Fibroblast of lung (primary cell): ENCODE data around the gene OR4K2. TPM values are rescaled to one million over a fixed set of nuclear protein-coding genes. Genes with fewer than 3 reads are reported as not detected.
"Not testable (repeated sequence)": the region's sequence is repeated elsewhere in the genome, so short reads cannot be mapped to it uniquely, and the experiment has no call there.

Experiments
- DNase-seq, 2 donors: peaks; one replicate each; pipeline versions ENCODE4 v3.0.0 to v3.0.0-alpha.2; 2010; ENCODE audit warnings: low read depth in 2 of 2
- H2AFZ ChIP-seq: 2 replicates; pipeline ENCODE4 v1.5.1; 2012; ENCODE audit warnings: low read length, control low read depth, inconsistent platforms
- H3K27ac ChIP-seq: 2 replicates; pipeline ENCODE4 v1.5.1; 2011; ENCODE audit warnings: low read length, control low read depth; ENCODE audit not compliant: insufficient read depth
- H3K27me3 ChIP-seq: 2 replicates; pipeline ENCODE4 v1.5.1; 2011; ENCODE audit warnings: mild to moderate bottlenecking, low read length; ENCODE audit not compliant: control insufficient read depth, insufficient read depth
- H3K36me3 ChIP-seq: 2 replicates; pipeline ENCODE4 v1.5.1; 2011; ENCODE audit warnings: low read length; ENCODE audit not compliant: control insufficient read depth, insufficient read depth
- H3K4me1 ChIP-seq: 2 replicates; pipeline ENCODE4 v1.5.1; 2011; ENCODE audit warnings: low read length; ENCODE audit not compliant: control insufficient read depth, insufficient read depth; ENCODE audit errors: extremely low read depth
- H3K4me2 ChIP-seq: 2 replicates; pipeline ENCODE4 v1.5.1; 2011; ENCODE audit warnings: low read length, control low read depth; ENCODE audit not compliant: insufficient read depth; ENCODE audit errors: extremely low read depth
- H3K4me3 ChIP-seq, 4 experiments: fragments of 200-600 bp in 1 of 4; sonication (generic) in 1 of 4; replicated peaks in 1 of 4; 2 replicates each; pipeline ENCODE4 v1.5.1; 2011 to 2016; ENCODE audit warnings: low read length in 4 of 4, low read depth in 3 of 4, mild to moderate bottlenecking in 3 of 4, control low read depth in 2 of 4, inconsistent platforms in 1 of 4, mixed read lengths in 1 of 4; ENCODE audit not compliant: insufficient read depth in 1 of 4; ENCODE audit errors: control extremely low read depth in 1 of 4
- H3K79me2 ChIP-seq: 2 replicates; pipeline ENCODE4 v1.5.1; 2012; ENCODE audit warnings: mild to moderate bottlenecking, low read length, inconsistent platforms; ENCODE audit not compliant: control insufficient read depth, insufficient read depth
- H3K9ac ChIP-seq: 2 replicates; pipeline ENCODE4 v1.5.1; 2011; ENCODE audit warnings: mild to moderate bottlenecking, low read length, control low read depth; ENCODE audit not compliant: insufficient read depth
- H3K9me3 ChIP-seq: 2 replicates; pipeline ENCODE4 v1.5.1; 2012; ENCODE audit warnings: low read depth, low read length; ENCODE audit not compliant: control insufficient read depth, insufficient read depth
- H4K20me1 ChIP-seq: 2 replicates; pipeline ENCODE4 v1.5.1; 2011; ENCODE audit warnings: low read length; ENCODE audit not compliant: control insufficient read depth, insufficient read depth; ENCODE audit errors: extremely low read depth
- CTCF ChIP-seq, 2 donors: IDR thresholded peaks in 1 of 2; conservative IDR thresholded peaks in 1 of 2; 1 replicate in 1 of 2; 2 replicates in 1 of 2; pipeline ENCODE4 v1.5.1; 2011 to 2012; ENCODE audit warnings: low read length in 2 of 2, control low read depth in 1 of 2, inconsistent platforms in 1 of 2, low read depth in 1 of 2, mild to moderate bottlenecking in 1 of 2
- EZH2 ChIP-seq: IDR thresholded peaks from 2 replicates; pipeline ENCODE4 v1.5.1; 2012; ENCODE audit warnings: low read length, control low read depth, mild to moderate bottlenecking; ENCODE audit errors: missing control alignments
- polyA plus RNA-seq, 2 donors: library from polyadenylated mRNA; depleted of rRNA in 1 of 2; stranded (reverse) in 1 of 2; unstranded in 1 of 2; fragments of >200 nt; gene quantifications; 2 replicates each; pipeline ENCODE4 v1.2.1, GENCODE V29; 2011 to 2012; ENCODE audit warnings: missing spikeins in 1 of 2
- total RNA-seq: library from RNA; depleted of rRNA; stranded (reverse); fragments of >200 nt; gene quantifications from 2 replicates; pipeline ENCODE4 v1.2.1, GENCODE V29; 2014

OR4K2 gene
- total and polyA plus RNA-seq, 2 donors (not counting 1 experiment from before 2014, with no cell fraction given), result not detected

GRCh38 chr14:19838433-19838832 is 36.5 kb upstream of the OR4K2 start:
- Histone ChIP-seq H3K27me3 (no peaks in the 10 kb centered on the region), H2AFZ (no peak overlapping the region), H3K9ac (no peak overlapping the region), H3K27ac (no peak overlapping the region), H4K20me1 (no peaks in the 10 kb centered on the region), H3K79me2 (no peaks in the 10 kb centered on the region), H3K4me3 (no peak overlapping the region), H3K36me3 (no peaks in the 10 kb centered on the region), H3K4me1 (no peaks in the 10 kb centered on the region), H3K4me2 (no peak overlapping the region), H3K9me3 (no peaks in the 10 kb centered on the region)
- DNase-seq, result no peak
- TF ChIP-seq EZH2 (no peak), CTCF (conservative IDR thresholded peaks at IDR 0.05 in 1 of 2, IDR thresholded peaks at IDR 0.05 in 1 of 2; ENCODE audit: low read depth in 1 of 2, low read length in 2 of 2) (no peak)

GRCh38 chr14:19851365-19851764 is 23.6 kb upstream of the OR4K2 start:
- H3K9ac ChIP-seq, result no peak overlapping the region
- H4K20me1 ChIP-seq, result no peaks in the 10 kb centered on the region
- H3K36me3 ChIP-seq, result no peaks in the 10 kb centered on the region
- H3K79me2 ChIP-seq, result no peaks in the 10 kb centered on the region
- H3K4me3 ChIP-seq, result no peak overlapping the region
- H2AFZ ChIP-seq, result no peak overlapping the region
- no peaks in the 10 kb centered on the region for H3K27me3 ChIP-seq
- H3K9me3 ChIP-seq, result no peaks in the 10 kb centered on the region
- no peak for TF ChIP-seq CTCF (conservative IDR thresholded peaks at IDR 0.05 in 1 of 2, IDR thresholded peaks at IDR 0.05 in 1 of 2; ENCODE audit: low read depth in 1 of 2, low read length in 2 of 2)
- no peak for TF ChIP-seq EZH2
- no peak for DNase-seq
- no peak overlapping the region for H3K4me2 ChIP-seq
- no peaks in the 10 kb centered on the region for H3K4me1 ChIP-seq
- no peak overlapping the region for H3K27ac ChIP-seq

- not testable (repeated sequence) for DNase-seq
These were observed 8.8 kb upstream of the OR4K2 start for GRCh38 chr14:19866061-19866669.

More at GRCh38 chr14:19866061-19866669, 8.8 kb upstream of the OR4K2 start:
- H4K20me1 ChIP-seq, H2AFZ ChIP-seq, H3K27me3 ChIP-seq, H3K4me3 ChIP-seq, H3K4me1 ChIP-seq, H3K36me3 ChIP-seq, H3K79me2 ChIP-seq, H3K9ac ChIP-seq, H3K4me2 ChIP-seq, H3K9me3 ChIP-seq, H3K27ac ChIP-seq: not testable (repeated sequence)
